ENCODE results near the gene GNPDA1.

Gene GNPDA1

GRCh38 chr5:141952020-141952419, 60.8 kb downstream of the GNPDA1 start:
- no peak overlapping the region for H3K4me3 ChIP-seq (ENCODE audit: low read depth, low read length)
- no peak for TF ChIP-seq CTCF (IDR thresholded peaks at IDR 0.05; ENCODE audit: low read depth, low read length)

GRCh38 chr5:141951332-141951781, 61.5 kb downstream of the GNPDA1 start:
- 0 out of 2 replicates have a peak, but pooled peaks have one; percentile 28 for TF ChIP-seq CTCF (IDR thresholded peaks at IDR 0.05; ENCODE audit: low read depth, low read length)
- no peak overlapping the region for H3K4me3 ChIP-seq (ENCODE audit: low read depth, low read length)
